Activated CD4-positive, CD25-positive, alpha-beta regulatory T cell treated with anti-CD3 and anti-CD28 coated beads, Interleukin-2, amount 50 U/mL, for 16 hours (primary cell): ENCODE results near the gene DPM1.
"Not testable (repeated sequence)": the region's sequence is repeated elsewhere in the genome, so short reads cannot be mapped to it uniquely, and the experiment has no call there.

Experiments
- DNase-seq: peaks from one replicate; pipeline ENCODE4 v3.0.0-alpha.2; 2020; ENCODE audit warnings: low read depth, low spot score

Gene DPM1

DNA sequence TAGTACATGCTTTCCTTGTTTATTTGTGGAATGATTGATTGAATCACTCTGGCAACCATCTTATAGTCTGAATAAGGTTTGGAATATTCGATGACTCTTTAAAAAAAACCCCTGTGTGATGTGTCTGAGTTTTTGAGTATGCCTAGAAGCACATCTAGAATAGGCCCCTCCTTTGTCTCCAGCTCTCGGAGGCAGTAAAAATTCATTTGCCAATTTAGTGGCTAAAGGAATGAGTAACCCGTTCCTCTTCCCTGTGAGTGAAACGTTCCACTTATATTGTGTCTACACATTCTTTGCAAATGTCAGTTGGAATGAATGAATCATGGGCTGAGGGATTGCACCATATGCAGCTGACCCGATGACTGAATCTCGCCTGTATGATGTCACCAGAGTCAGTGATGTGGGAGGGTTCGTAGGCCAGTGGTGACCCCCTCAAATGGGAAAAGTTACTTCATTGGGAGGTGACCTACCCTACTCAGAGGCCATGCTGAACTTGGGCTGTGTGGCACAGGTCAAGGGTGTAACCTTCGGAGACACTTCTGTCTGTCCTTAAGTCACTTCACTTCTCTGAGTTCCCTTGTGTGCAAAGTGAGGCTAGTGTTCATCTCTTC, 21.8 kb upstream of the DPM1 start:
- DNase-seq: no peak

GRCh38 chr20:50978533-50978932, 20.2 kb upstream of the DPM1 start:
- not testable (repeated sequence) for DNase-seq

- no peak for DNase-seq
Observed at GRCh38 chr20:50977066-50978021, 19.0 kb upstream of the DPM1 start.

- no peak for DNase-seq
Observed at GRCh38 chr20:50975701-50976330, 17.5 kb upstream of the DPM1 start.

GRCh38 chr20:50969912-50970311, 11.6 kb upstream of the DPM1 start:
- no peak for DNase-seq

- DNase-seq: no peak
Observed at GRCh38 chr20:50969435-50969834, 11.1 kb upstream of the DPM1 start.

DNA sequence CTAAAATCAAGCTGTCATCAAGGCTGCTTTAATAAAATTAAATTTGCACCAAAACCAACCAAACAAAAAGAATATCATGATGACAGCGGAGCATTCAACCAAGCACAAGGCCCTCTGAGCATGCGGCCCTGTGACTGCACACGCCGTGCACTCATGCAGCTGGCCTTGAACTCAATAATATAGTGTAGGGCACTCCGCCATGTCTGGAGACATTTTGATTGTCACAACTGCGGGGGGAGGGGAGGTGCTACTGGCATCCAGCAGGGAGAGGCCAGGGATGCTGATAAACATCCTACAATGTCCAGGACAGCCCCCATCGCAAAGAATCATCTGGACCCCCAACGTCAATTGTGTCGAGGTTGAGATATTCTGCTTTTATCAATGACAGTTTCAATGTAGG, 10.0 kb upstream of the DPM1 start:
- no peak for DNase-seq

GRCh38 chr20:50967586-50967985, 9.3 kb upstream of the DPM1 start:
- no peak for DNase-seq

GRCh38 chr20:50959543-50960126, 1.3 kb upstream of the DPM1 start:
- no peak for DNase-seq

DNA sequence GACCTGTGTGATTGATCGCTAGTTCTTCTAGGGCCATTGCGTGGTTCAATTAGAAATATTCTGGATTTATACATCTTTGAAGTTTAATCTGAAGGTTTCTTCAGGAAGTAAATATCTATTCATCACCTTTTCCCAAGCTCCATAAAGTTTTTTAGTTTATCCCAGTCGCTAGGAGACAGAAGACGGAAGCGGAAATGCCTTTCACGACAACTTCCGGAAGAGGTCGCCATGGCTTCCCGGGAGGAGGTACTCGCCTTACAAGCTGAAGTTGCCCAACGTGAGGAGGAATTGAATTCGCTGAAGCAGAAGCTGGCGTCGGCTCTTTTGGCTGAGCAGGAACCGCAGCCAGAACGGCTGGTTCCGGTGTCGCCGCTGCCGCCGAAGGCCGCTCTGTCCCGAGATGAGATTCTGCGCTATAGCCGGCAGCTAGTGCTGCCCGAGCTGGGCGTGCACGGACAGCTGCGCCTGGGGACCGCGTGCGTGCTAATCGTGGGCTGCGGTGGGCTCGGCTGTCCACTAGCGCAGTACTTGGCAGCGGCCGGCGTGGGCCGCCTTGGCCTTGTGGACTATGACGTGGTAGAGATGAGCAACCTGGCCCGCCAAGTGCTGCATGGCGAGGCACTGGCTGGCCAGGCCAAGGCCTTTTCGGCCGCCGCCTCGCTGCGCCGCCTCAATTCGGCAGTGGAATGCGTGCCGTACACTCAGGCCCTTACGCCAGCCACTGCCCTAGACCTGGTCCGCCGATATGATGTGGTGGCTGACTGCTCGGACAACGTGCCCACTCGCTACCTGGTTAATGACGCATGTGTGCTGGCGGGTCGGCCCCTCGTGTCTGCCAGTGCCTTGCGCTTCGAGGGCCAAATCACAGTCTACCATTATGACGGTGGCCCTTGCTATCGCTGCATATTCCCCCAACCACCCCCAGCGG, 547 bp upstream of the DPM1 start, which contains the start of gene MOCS3:
MOCS3 (plus strand) TSS at position 204 of the 928 bp plus-strand sequence; CDS start at position 229, 25 bp downstream.
- peak; percentile 72 for DNase-seq

DNA sequence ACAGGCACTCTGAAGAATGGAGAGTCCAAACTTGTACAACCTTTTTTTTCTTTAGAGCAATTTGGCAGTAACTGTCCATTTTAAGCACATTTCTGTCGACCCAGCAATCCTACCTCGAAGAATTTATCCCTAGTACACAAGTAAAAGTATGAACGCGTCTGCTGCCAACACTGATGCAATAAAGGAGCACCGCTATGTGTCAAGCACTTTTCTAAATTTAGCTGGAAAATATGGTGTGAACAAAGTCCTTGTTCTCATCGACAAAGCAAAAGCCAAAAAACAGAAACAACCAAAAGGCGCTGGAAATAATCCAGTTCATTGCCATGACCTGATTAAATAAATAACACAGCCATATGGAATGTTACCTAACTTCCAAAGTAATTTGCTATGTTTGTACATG, 1.1 kb downstream of the DPM1 start:
- no peak for DNase-seq

GRCh38 chr20:50953821-50954220, 4.5 kb downstream of the DPM1 start:
- DNase-seq: no peak

- no peak for DNase-seq
Observed at GRCh38 chr20:50953196-50953595, 5.1 kb downstream of the DPM1 start.

- DNase-seq: no peak
Observed at GRCh38 chr20:50948132-50948785, 10.1 kb downstream of the DPM1 start.

- DNase-seq: no peak
Observed at GRCh38 chr20:50943069-50943468, 15.3 kb downstream of the DPM1 start.

DNA sequence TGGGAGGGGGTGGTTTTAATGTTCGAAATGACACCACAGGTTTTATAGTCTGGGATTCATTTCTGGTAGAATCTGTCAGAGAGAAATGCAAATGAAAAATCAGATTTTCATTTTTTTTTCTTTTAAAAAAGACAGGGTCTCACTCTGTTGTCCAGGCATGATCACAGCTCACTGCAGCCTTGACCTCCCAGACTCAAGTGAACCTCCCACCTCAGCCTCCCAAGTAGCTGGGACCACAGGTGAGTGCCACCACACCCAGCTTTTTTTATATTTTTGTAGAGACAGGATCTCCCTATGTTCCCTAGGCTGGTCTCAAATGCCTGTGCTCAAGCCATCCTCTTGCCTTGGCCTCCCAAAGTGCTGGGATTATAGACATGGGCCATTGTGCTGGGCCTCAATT, 24.7 kb downstream of the DPM1 start:
- DNase-seq: no peak

GRCh38 chr20:50932691-50933280, 25.5 kb downstream of the DPM1 start:
- no peak for DNase-seq

DNA sequence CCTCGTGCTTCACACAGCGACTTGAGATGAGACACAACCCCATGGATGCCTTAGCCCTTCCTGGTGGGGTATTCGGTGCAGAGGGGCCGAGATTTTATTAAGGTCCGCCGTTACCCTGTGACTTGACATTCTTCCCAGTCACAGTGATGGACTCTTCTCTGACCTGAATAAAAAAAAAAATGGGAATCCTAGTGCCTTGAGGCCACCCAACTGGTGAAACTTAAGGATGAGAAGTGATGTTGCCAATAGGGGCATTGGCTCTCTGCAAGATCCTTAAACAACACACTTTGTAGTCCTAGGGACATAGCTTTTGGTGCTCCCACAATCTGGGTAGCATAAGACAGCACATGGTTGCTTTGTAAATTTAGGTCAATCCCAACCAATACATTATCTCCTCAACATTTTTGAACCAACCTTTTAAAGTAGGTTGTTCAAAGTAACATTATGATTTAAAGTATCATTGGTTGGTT, 26.3 kb downstream of the DPM1 start:
- no peak for DNase-seq

GRCh38 chr20:50931306-50932015, 26.9 kb downstream of the DPM1 start, which contains the start of gene ADNP:
Gene ADNP, minus strand, starts transcription at chr20:50931437. Its CDS starts 27,441 bp downstream, at chr20:50903996.
- peak; percentile 77 for DNase-seq
